ENCODE measurements around the gene PRDX4.
"Not testable (repeated sequence)": the region's sequence is repeated elsewhere in the genome, so short reads cannot be mapped to it uniquely, and the experiment has no call there.

The PRDX4 gene

DNA sequence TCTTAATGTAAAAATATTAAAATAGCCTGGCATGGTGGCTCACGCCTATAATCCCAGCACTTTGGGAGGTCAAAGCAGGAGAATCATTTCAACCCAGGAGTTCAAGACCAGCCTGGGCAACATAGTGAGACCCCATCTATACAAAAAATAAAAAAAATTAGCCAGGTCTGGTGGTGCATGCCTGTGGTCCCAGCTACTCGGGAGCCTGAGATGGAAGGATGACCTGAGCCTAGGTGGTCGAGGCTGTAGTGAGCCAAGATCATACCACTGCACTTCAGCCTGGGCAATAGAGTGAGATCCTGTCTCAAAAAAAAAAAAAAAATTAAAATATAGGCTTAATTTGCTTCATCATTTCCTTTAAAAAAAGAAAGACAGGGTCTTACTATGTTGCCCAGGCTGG, 9.2 kb downstream of the PRDX4 start:
- DNase-seq = not testable (repeated sequence)

DNA sequence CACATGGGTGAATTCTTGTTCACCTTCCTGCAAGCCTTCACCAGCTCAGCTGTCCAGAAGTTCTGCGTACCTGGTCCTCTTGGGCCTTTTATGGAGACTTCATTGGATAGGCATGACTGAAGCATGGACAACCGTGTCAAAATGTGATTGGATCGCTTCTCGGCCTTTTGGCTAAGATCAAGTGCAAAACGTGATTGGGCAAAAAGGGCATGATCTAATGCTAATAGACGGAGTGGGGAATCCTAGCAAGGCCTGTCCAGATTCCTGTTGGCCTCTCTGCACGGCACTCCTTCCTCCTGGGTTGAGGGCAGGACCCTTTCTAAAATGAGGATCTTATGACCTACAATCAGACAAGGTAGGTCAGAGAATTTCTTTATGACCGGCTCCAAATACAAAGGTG, 24.9 kb downstream of the PRDX4 start:
- DNase-seq = no peak

DNA sequence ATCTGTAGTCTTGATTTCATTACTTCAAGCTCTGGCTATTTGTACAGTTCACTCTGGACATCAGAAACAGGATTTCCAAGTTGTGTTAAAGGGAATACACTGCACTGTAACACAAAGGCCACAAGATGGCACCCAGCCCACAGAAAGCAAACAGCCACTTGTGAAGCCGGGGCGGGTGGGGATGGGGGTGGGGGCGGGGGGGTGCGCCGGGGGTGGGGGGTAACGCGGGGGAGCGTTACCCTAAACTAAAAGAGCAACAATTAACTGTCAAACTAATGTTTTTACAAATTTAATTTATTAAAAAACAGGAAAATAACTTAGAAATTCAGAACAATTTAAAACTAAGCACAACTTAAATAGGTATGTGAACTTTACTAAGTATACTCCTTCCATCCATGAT, 27.3 kb downstream of the PRDX4 start:
- peak; percentile 30 for DNase-seq

DNA sequence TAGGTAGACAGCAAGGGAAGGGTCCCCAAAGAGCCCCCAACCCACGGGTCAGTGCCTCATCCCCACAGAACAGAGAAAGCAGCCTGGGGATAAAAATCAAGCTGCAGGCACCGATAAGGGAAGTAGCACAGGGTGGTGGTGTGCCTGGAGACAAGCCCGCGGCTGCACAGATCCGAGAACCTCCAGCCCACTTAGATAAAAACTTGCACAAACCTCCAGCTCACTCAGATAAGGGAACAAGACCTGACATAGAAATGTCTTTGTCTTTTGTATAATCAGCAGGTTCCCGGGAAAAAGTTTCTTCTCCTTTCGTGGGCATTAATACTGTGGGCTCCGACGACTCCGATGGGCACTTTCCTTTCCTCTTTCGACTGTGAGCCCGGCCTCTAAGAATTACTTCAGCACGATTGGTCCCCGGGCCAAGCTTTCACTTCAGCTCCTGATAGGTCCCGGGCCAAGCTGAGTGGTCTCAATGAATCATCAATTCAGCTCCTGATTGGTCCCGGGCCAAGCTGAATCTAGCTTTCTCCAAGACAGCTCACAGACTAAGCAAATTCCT, 32.4 kb downstream of the PRDX4 start:
- peak; percentile 6 for DNase-seq

DNA sequence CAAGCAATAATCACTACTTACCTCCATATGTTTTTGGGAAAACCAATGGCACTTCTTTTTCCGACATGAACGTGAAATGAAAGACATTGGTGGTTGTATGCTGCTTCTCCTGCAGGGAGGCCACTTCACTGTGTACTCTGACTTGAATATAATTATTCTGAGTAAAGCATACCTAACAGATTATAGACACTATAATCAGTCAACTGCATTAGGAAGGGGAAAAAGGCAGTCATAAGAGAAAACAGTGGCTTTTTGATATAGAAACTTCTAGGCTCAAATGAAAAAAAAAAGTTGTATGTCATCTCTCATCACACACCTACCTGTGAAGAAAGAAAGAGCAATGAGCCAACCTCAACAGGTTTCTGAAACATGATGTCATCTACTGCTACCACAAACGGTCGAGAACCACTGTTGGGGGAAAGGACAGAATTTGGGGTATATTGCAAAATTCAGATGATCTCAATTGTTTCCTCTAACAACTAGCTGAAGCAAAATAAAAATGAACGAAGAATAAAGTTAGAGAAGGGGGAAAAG, 37.4 kb downstream of the PRDX4 start:
- DNase-seq = no peak

DNA sequence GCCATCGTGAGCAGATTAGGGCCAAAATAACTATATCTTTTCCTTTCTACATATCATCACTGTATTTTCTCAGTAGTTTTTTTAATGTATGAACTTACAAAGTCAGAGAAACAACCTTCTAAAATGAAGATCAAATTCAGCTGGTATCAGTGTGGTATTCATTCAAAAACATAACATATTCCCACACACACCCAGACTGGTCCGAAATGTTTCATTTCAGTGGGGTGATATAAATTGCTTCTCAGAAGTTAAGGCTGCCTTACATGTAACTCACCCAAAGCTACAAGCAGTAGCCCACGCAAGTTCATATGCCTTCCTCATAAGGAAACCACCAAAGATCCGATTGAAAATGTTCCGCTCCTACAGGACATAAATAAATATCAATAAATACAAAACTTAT, 37.9 kb downstream of the PRDX4 start:
- DNase-seq = no peak

DNA sequence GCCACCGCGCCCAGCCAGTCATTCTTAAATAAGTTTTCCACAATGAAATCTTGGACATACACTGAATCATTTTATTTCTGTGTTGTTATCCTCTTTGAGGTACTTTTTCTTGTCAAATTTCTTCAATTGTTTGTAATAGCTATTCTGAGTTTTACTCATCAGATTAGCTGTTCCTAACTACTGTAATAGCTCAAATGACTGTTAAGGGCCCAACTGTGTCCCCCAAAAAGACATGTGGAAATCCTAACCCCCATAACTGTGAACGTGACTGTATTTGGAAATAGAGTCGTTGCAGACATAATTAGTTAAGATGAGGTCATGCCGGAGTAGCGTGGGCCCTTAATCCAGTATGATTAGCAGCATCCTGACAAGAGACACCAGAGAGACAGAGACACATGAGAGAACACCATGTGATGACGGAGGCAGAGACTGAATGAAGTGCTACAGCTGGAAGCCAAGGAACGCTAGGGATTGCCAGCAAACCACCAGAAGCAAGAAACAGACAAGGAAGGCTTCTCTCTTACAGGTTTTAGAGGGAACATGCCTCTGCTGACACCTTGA, 52.9 kb downstream of the PRDX4 start:
- DNase-seq = no peak

DNA sequence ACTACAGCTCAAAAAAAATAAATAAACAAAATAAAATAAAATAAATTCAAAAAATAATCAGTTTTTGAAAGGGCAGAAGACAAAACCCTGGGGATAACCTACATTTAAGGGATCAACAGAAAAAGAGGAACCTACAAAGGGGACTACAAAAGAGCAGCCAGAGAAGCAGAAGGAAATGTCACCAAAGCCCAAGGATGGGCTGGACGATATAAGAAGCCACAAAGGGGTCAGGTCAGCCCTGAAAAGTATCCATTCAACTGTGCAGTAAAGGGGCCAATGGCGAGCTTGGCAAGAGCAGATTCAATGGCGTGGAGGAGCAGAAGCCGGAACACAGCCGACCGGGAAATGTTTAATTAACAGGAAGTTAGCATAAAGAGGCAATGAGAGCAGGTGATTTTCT, 58.9 kb downstream of the PRDX4 start:
- DNase-seq = no peak

DNA sequence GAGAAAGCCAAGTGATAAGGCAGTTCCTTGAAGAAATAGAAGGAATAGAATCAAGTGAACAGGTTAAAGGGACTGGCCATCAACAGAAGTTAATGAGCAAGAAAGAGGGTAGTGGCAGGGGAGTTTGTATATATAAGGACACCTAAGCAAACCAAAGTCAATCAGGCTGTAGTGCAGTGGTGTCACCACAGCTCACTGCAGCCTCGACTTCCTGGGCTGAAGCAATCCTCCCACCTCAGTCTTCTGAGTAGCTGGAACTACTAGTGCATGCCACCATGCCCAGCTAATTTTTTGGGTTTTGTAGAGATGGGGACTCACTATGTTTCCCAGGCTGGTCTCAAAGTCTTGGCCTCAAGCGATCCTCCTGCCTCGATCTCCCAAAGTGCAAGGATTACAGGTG, 59.9 kb downstream of the PRDX4 start:
- no peak for DNase-seq

DNA sequence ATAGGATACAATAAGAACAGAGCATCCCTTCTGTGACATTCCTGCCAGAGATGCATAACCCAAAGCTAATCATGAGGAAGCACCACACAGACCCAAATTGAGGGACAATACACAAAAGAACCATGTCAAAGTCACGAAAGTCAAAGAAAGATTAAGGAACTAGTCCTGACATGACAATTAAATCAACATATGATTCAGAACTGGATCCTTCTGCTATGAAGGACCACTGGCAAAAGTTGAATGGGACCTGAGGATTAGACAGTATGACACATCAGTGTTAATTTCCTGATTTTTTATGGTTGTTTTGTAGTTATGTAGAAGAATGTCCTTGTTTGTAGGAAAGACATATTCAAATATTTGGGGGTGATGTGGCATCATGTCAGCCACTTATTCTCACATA, 61.9 kb downstream of the PRDX4 start:
- no peak for DNase-seq

DNA sequence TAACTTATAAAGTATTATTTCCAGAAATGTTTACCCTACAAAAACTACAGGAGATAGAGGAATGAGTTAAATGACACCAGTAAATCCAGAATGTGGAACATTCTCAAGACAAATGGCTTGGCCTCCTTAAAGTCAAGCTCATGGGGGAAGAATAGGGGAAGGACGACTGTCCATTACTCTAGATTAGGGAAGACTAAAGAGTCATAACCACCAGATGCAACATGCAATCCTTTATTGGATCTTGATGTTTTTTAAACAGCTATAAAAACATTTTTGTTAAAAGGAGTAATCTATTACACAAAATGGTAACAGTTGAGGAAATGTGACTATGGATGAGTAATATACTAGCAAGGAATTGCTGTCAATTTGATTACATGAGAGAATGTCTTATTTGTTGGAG, 64.7 kb downstream of the PRDX4 start:
- DNase-seq = no peak

DNA sequence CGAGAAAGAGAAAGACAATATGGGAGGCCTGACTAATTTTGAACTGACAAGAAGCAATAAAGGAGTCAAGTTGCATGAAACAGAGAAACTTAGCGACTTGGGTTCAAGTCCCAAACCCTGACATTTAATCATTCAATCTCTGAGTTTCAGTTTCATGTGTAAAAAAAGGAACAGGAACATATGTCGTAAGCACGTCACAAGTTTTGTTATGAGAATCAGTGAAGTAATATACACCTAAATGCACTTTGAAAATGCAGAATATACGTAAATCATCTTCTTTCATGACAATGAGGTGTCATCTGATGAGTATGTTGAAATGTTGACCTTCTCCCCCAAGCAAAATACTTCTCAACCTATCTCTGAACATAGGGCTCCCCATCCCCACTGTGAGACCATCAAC, 65.4 kb downstream of the PRDX4 start:
- DNase-seq = peak; percentile 2
